Raji (cell line): ENCODE data around the gene DCC.

Source experiments
- POLR2A ChIP-seq: IDR thresholded peaks from 2 replicates; pipeline ENCODE4 v1.6.1; 2011; ENCODE audit warnings: low read depth, low read length, control low read depth; ENCODE audit not compliant: insufficient read depth

Gene DCC

DNA sequence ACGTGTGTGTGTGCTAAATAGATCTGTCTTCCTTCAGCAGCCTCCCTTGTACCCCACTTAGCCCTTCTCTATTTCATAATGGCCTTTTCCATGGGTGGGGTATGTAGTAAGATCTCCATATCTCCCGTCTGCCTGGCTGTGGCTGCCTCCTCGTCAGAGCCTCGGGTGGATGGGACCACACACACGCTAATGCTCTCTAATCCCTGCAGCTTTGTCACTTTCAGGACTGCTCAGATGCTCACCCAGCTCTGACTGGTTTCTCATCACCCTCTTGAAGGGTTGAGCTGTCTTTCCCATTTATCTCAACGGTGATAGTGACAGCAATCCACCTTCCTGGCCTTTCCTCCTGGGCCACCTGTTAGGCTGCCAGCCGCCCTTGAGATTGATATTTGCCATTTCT lies 95.3 kb downstream of the DCC start:
- no peak for TF ChIP-seq POLR2A

- no peak for TF ChIP-seq POLR2A
Observed at GRCh38 chr18:52437161-52437560, 97.2 kb downstream of the DCC start.

- no peak for TF ChIP-seq POLR2A
Observed at GRCh38 chr18:52439457-52439856, 99.5 kb downstream of the DCC start.

- TF ChIP-seq POLR2A: no peak
Observed at GRCh38 chr18:52441794-52442193, 101.8 kb downstream of the DCC start.

- no peak for TF ChIP-seq POLR2A
Observed at GRCh38 chr18:52442686-52443085, 102.7 kb downstream of the DCC start.

DNA sequence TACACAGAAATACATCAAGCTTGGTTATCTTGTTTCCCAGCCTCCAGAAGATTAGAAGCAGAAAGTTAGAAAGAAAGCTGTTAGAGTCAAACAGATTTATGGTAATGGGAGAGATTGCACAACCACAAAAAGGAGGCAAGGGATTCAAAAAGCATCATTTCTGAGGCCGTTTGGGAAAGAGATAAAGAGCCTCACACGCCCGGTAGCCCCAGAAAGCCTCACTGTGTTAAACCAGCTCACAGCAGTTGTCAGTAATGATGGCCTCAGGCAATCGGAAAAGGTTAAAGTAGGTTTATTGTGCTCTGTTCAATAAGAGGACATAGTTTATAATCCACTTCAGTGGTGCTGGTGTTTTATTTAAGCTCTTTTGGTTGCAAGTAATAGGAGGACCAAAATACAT lies 111.3 kb downstream of the DCC start:
- no peak for TF ChIP-seq POLR2A

GRCh38 chr18:52451851-52452250 lies 111.9 kb downstream of the DCC start:
- no peak for TF ChIP-seq POLR2A

DNA sequence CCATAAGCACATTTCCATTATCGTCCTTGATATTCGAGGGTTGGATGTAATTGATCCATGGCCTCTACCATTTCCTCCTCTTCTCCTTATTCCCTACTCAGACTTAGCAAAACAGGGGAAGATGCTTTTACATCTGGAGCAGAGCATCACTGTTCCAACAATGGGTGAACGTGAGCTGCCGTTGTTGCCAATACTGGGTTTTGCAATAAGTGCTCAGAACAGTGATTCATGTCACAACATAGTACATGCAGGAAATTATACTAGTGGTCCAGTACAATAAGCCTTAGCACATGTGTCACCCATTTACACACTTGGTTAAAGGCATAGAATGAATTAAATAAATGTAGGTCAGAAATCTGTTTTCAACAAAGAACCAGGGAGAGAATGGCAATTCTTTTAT lies 112.4 kb downstream of the DCC start:
- no peak for TF ChIP-seq POLR2A

GRCh38 chr18:52459890-52460289 lies 119.9 kb downstream of the DCC start:
- no peak for TF ChIP-seq POLR2A

DNA sequence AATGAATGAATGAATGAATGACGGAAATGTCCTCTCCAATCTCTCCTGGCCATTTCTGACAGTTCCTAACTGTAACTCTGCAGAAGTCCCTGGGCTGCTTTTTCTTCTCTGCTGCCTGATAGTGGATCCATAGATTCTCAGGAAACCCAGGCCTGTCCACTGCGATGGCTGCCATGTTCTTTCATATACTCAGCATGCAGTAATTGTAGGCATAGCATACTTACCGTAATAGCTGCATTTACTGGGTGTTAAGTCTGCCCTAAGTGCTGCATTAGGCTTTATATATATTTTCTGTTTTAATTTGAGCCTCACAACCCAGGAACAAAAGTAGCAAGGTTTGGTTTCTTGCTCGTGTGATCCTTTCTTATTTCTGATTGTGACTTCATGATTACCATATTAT lies 122.9 kb downstream of the DCC start:
- no peak for TF ChIP-seq POLR2A

DNA sequence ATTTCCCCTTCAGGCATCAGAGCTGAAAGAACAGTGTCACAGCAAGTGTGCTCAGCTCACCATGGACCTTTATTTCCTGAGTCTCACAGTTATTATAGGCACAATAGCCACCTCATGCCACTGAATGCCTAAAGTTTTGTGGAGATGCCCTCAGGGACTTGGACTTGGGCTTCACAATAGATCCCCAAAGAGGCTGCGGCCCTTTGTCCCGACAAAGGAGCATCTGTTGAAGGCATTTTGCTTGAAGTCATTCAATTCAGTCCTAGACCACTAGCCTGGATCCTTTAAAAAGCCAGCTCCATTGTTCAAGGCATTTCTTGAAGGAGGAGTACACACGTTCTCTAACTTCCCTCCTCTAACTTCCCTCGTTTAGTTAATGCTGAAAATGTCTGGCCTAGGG lies 125.4 kb downstream of the DCC start:
- no peak for TF ChIP-seq POLR2A

GRCh38 chr18:52468496-52468895 lies 128.5 kb downstream of the DCC start:
- TF ChIP-seq POLR2A: no peak

DNA sequence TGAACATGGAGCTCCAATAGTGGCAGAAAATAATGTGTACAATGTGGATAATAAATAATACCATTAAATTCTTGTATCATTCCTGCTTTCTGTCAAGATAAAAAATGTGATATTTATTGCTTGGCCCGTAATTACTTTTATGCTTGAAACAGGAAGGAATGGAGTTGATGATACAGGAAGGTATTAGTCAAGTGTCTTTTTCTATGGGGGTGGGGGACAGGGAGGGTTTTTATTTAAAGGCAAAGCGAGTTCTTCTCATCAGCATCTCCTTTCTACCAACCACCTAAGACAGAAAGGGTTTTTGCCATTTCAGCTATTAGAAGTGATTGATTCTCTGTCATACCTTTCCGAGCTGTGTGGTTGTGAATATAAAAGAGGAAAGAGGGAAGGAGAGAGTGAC lies 135.3 kb downstream of the DCC start:
- no peak for TF ChIP-seq POLR2A

DNA sequence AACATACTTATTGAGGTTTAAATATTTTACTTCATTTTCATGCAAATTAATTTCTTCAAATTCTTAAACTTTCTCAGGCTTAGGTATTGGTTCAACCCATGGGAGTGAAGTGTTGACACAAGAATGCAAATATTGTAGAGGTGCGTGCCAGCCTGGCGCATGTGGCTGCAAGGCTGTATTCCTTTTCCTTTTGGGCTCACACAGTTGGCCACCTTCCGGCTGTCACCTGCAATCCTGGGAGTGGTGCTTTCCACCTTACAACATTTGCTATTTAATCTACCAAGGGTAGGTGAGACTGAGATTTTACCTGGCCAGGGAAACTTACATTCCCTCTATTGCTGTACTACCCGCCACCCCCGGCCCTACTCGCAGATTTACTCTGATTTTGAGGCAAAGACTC lies 141.1 kb downstream of the DCC start:
- TF ChIP-seq POLR2A: no peak

GRCh38 chr18:52484977-52485376 lies 145.0 kb downstream of the DCC start:
- TF ChIP-seq POLR2A: no peak

GRCh38 chr18:52486052-52486451 lies 146.1 kb downstream of the DCC start:
- TF ChIP-seq POLR2A: no peak

- TF ChIP-seq POLR2A: no peak
Observed at GRCh38 chr18:52489396-52490306, 149.7 kb downstream of the DCC start.
